Forelimb muscle (tissue), 1 donor: ENCODE data around the gene MIER2. TPM values are rescaled to one million over a fixed set of nuclear protein-coding genes. Genes with fewer than 3 reads are reported as not detected.
"Not testable (repeated sequence)": the region's sequence is repeated elsewhere in the genome, so short reads cannot be mapped to it uniquely, and the experiment has no call there.

Experiments
- DNase-seq: peaks from one replicate; pipeline ENCODE4 v3.0.0-alpha.2; 2013; ENCODE audit warnings: low read depth
- polyA plus RNA-seq: library from polyadenylated mRNA; unstranded; fragments of 120-200 nt; gene quantifications from one replicate; pipeline ENCODE4 v1.2.1, GENCODE V29; 2013; ENCODE audit not compliant: insufficient read length

The MIER2 gene
- polyA plus RNA-seq: 28.1 TPM

GRCh38 chr19:344625-345319 is at the start of gene MIER2:
MIER2 (minus strand) TSS chr19:344796; CDS start chr19:344782, 14 bp downstream.
- DNase-seq: peak; percentile 11

- DNase-seq: not testable (repeated sequence)
These were observed 49.0 kb upstream of the MIER2 start for GRCh38 chr19:393560-393959.

GRCh38 chr19:392375-392970 is 47.9 kb upstream of the MIER2 start:
- DNase-seq: no peak

GRCh38 chr19:391726-392374 is 47.3 kb upstream of the MIER2 start:
- no peak for DNase-seq

GRCh38 chr19:391207-391557 is 46.6 kb upstream of the MIER2 start:
- DNase-seq: no peak

GRCh38 chr19:390386-391206 is 46.0 kb upstream of the MIER2 start:
- DNase-seq: no peak

- no peak for DNase-seq
These were observed 45.3 kb upstream of the MIER2 start for GRCh38 chr19:389935-390289.

GRCh38 chr19:389255-389934 is 44.8 kb upstream of the MIER2 start:
- no peak for DNase-seq

GRCh38 chr19:388691-389090 is 44.1 kb upstream of the MIER2 start:
- no peak for DNase-seq

GRCh38 chr19:387777-388176 is 43.2 kb upstream of the MIER2 start:
- DNase-seq: no peak

- DNase-seq: not testable (repeated sequence)
These were observed 42.2 kb upstream of the MIER2 start for GRCh38 chr19:386632-387301.

- DNase-seq: not testable (repeated sequence)
These were observed 41.6 kb upstream of the MIER2 start for GRCh38 chr19:386189-386588.

GRCh38 chr19:384799-385169 is 40.2 kb upstream of the MIER2 start:
- no peak for DNase-seq

- no peak for DNase-seq
These were observed 39.6 kb upstream of the MIER2 start for GRCh38 chr19:383922-384798.

GRCh38 chr19:383040-383439 is 38.4 kb upstream of the MIER2 start:
- no peak for DNase-seq

GRCh38 chr19:382578-382977 is 38.0 kb upstream of the MIER2 start:
- not testable (repeated sequence) for DNase-seq

GRCh38 chr19:381901-382300 is 37.3 kb upstream of the MIER2 start:
- not testable (repeated sequence) for DNase-seq

GRCh38 chr19:380618-381219 is 36.1 kb upstream of the MIER2 start:
- not testable (repeated sequence) for DNase-seq

- DNase-seq: no peak
These were observed 35.2 kb upstream of the MIER2 start for GRCh38 chr19:379796-380195.

GRCh38 chr19:378706-379105 is 34.1 kb upstream of the MIER2 start:
- DNase-seq: no peak
